DMS 273 (cell line): ENCODE results near the gene ZFYVE1.

Source experiments
- DNase-seq: peaks from one replicate; lab custom pipeline; 2025; ENCODE audit not compliant: unreplicated experiment; lab: John Stamatoyannopoulos, UW

ZFYVE1 gene

DNA sequence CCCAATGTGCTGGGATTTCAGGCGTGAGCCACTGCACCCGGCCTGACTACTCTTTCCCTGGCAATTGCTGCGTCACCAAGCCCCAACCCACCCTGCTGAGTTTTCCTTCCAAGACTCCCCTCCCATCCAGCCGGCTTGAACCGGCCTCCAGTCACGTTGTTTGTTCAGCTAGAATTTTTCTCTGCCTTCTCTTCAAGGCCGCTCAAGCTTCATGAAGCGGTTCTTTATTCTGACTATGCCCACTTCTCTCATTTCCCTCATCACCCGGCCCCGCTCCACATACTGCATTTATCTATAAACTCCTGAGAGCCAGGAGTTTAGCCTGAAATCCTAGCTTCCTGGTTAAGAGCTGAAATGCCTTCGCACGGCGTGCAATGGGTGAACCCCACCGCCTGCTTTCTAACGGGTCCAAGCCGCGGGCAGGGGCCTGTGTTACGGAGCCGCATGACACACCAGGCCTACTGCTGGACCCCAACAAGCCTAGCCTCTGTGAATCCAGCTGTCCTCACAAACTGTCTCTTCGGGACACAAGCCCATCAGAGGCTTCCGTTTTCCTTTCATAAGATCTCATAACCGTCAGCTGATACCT is 101.6 kb downstream of the ZFYVE1 start:
- DNase-seq: no peak

DNA sequence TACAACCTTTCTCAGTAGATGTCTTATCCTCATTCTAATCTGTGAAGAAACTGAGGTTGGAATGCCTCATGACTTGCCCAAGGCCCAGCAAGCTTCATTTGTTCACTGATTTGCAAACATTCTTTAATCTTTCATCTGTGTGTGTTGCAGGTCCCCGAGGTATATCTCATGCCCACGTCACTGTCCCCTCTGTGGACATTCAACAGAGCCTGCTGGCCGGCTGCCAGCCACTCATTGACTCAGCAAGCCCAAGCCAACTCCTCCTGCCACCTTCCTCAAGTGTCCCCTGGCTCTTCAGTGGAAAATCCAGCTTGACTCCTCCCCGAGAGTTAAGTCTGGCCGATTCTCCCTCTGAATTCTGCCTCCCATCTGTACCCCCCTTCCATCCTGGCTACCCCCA is 102.6 kb downstream of the ZFYVE1 start:
- DNase-seq: peak; percentile 20

DNA sequence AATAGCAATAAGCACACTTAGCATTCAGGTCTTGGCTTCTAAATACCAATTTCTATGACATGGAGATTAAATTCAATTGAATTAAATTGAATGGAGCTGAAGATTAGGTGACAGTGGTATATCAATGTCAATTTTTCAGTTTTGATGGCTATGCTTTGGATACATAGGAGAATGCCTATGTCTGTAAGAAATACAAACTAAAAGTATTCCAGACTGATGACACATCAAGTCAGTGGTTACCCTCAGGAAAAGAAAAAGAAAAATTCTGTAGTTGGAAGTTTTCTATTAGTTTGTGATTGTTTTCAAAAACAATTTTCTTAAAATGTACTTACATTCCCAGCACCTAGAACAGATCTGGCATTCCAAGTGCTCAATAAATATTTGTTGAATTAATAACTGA is 105.5 kb downstream of the ZFYVE1 start:
- no peak for DNase-seq

DNA sequence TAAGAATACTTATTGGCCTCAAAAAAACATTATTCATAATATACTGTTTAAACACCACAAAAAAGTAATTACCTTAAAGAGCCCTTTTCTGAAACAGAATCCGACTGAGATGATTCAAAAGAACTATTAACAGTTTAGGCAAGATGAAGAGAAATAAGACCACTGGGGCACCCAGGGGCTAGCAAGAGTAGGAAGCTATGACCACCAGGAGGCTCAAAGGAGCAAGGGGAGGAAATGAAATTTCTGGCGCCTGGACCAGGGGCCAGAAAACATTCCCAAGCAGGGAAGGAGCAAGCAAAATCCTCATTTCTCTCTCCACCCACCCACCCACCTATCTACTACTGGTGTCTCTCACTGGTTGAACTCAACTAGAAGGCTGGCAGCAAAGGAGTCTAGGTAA is 106.9 kb downstream of the ZFYVE1 start:
- DNase-seq: peak; percentile 16
